TTC549 (cell line): Measurements from ENCODE around the gene MAN1A1.

Source experiments
- FAIRE-seq: peaks from 2 replicates; lab custom pipeline; 2012; peaks lifted over from hg19 to GRCh38; lab: Jason Lieb, UNC

The MAN1A1 gene

DNA sequence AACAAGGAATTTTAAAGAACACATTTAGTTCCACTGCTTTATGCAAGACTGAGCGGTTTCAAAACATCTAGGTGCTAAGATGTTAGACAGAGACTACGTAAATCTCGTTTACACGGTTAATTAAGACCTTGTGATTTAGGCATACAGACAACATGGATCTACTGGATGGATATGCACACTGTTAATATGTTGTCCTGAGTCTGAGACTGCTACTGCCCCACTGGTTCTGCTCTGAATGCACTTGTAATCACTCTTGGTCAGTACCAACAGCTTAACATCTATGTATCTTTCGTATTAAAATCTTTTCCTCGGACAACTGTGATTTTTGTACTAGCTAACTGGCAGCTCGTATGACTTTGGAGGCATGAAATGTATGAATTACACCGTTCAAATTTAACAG, 3.1 kb downstream of the MAN1A1 start:
- no peak for FAIRE-seq

DNA sequence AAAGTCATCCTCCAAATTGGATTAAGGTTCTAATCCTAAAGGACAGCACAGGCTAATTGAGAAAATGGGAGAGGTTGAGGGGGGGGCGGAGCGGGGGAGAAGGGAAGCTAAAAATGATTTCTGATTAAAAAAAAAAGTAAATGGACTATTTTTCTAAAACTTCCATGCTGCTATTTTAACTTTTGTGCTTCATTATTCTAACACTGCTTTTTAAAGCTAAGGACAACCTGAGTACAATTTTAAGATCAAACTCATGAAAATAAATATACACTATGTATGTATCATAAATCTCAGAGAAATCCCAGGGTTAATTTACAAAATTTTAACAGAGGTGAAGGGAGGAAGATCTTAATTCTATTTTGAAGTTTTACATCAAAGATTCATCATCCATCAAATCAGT, 4.4 kb downstream of the MAN1A1 start:
- no peak for FAIRE-seq

DNA sequence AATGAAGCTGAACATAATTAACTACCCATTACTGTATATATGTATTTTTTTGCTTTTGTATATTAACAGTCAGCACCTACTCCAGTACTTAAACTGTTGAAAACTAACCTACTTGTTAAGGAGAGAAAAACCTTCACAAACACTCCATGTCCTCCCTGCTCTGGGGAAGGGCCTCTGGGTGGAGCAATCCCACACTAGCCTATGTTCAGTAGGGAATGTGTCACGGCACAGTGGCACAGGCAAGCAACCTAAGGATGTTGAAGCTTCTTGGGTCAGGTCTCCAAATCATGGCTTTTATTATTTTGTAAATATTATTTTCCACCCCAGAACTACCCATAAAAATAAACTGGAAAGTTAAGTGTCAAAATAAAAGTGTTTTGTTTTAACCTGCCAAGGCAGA, 5.3 kb downstream of the MAN1A1 start:
- FAIRE-seq: no peak

GRCh38 chr6:119343573-119344146, 5.9 kb downstream of the MAN1A1 start:
- FAIRE-seq: no peak

DNA sequence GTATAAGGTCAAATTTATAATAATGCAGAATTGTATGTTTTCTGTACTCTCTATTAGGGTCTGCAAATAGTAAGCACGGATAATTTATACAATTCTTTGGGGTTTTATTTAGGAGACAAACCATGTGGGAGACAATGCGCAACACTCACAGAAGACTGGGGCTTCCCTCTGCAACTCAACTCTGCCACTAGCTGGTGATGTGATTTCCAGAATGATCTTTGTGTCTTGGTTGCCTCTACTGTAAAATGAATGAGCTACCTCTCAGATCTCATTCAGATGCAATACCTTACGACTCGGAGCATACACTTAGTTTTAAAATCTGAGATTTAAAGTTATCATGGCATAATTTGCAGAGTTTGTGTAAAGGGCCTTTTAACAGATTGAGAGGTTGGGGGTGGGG, 6.4 kb downstream of the MAN1A1 start:
- no peak for FAIRE-seq

GRCh38 chr6:119342430-119342829, 7.1 kb downstream of the MAN1A1 start:
- no peak for FAIRE-seq

DNA sequence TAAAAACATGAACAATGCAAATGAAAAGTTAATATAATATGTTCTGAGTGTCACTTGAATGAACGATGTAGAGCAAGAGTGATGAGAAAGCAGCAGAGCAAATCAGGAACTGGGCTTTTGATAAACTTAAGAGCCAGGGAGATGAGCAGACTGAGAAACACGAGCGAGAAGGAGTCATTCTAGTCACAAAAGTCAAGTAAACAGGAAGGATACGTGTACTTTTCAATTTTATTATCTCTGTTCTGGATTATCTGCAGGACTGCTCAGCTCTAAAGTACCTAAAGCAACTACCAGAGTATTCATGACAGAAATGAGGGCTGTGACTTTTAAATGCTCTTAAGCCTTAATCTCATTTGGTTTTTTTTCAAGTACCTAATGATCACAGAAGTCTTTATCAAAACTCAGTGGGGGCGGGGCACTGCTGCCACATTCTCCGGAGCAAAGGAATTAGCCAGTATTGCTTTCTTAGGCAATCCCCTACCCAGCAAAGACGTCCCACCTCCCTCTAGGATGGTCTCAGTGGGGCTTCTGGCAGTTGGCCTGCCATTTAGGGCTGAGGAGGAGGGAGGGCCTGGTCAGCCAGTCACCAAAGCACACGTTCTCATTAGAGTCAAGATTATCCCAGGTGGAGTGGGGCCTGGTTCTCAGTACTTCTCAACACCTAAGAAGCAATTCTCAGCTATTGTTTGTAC, 8.6 kb downstream of the MAN1A1 start:
- FAIRE-seq: no peak

- FAIRE-seq: no peak
Measured at GRCh38 chr6:119339941-119340456, 9.6 kb downstream of the MAN1A1 start.

- FAIRE-seq: no peak
Measured at GRCh38 chr6:119337762-119338161, 11.8 kb downstream of the MAN1A1 start.

GRCh38 chr6:119337252-119337651, 12.3 kb downstream of the MAN1A1 start:
- FAIRE-seq: no peak

- no peak for FAIRE-seq
Measured at GRCh38 chr6:119334535-119335264, 14.9 kb downstream of the MAN1A1 start.

DNA sequence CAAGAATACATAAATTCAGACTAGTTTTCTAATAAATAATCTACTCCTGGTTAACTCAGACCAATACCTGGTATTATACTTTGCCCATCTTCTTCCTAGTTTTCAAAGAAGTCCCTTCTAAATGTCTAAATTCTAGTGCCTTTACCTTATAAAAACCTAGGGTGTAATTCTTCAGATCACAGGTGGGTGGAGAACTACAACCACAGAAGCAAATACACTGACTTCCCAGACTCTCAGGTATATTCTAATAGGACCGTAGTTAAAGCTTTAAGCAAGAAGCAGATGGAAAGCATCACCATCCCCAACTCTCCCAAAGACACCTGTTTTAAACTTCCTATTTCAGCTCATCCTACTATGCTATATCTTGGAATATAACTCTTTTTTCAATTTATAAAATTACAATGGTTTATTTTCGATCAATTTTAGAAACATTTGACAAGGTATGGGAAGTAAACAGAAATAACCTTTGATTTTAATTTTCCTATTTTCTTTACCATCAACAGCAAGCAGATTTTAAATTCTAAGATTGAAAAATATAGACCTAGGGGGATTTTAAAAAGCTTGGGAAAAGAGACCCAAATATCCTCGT, 15.8 kb downstream of the MAN1A1 start:
- FAIRE-seq: no peak

- FAIRE-seq: no peak
Measured at GRCh38 chr6:119333063-119333609, 16.4 kb downstream of the MAN1A1 start.

DNA sequence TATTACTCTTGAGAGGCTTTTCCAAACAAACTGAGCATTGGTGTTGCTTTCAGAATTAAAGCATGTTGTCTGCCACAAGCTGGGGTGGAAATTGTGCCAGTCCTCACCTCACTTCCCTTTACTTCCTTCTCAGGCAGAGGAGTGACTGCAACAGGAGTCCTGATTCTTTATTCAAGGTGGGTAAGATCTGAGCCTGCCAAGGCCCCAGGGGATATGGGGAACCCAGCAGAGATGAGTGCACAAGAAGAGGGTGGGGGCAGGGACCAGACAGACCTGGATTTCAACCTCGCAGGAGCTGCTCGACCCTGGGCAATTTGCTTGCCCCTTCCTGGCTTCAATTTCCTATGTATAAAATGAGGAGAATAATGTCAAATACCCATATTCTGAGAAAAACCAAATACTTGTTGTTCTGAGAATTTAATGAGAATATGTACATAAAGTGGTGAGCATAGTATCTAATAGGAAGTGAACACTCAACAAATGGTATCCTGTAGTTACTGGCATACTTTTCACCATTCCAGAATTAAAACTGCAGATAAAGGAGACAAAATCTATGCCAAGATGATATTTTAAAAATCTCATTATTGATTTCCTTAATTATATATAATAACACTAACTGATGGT, 17.8 kb downstream of the MAN1A1 start:
- FAIRE-seq: no peak

DNA sequence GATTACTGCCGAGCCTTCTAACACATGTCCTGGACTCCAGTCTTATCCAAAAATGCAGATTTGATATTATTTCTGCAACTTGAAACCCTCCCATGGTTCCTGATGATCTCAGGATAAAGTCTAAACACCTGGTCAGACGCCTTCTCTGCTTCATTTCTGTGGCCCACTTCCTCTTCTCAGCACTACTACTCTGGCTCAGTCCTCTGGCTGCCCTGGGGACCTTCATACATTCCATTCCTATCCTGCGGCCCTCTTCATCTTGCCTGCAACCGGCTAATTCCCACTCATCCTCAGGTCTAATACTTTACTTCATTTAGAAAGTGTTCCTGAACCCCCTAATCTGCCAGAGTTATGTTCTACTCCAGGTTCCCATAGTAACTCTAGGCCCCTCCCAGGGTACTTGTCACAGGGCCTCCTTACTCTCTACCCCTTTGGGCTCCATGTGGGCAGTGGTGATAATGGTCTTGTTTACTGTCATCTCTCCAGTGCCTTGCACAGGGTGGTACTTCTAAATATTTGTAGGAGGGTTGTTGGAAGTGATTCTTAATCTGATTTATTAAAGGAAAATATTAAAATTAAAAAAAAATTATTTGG, 18.9 kb downstream of the MAN1A1 start:
- no peak for FAIRE-seq

- FAIRE-seq: no peak
Measured at GRCh38 chr6:119329794-119330180, 19.8 kb downstream of the MAN1A1 start.

DNA sequence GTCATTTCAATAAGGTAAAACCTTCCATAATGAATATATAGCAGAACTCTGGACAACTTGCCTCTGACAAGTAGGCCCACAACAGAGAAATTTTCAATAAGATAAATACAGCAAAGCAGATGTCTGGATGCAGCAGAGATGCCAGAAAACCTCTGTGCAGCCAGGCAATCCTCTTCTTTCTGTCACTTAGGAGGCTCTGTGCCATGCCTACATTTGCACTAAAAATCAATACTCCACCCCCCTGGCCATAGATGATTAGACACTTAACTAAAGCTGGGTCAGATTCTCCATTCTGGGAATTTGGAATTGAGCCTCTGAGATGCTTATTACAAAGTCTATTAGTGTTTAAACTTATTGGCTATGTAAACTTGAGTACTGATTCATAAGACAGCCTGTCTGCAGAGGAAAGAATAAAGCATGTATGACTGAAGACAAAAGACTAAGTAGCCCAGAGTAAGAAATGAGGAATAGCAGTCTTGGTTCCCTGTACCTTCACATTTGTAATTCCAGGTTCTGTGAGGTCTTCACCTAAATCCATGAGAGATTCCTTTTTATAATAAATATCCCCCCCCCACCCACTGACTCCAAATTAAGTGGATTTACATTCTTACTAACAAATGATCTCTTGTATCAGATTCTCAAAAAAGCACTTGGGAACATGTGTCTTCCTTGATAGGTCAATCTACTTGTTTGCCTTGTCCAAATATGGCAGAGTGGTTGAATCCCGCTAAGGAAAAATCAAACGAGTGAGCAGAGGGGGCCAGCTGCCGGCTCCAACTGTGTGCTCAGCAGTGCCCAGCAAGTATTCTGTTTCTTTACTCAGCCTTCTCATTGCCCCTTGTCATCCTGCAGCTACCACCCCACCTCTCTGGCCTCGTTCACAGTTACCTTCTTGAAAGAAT, 20.4 kb downstream of the MAN1A1 start:
- no peak for FAIRE-seq

- FAIRE-seq: no peak
Measured at GRCh38 chr6:119328254-119328653, 21.3 kb downstream of the MAN1A1 start.

DNA sequence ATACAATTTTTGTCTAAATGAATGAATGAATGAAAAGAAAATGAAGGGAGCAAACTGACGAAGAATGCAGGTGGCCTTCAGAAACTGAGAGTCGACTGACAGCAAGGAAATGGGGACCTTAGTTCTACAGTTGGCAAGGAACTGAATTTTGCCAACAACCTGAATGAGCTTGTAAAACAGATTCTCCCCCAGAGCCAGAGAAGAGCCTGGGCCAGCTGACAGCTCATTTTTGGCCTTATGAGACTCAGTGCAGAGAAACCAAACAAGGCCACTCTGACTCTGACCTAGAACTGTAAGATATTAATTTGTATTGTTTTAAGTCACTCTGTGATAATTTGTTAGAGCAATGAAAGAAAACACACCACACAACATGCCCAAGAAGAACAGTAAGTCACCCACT, 21.8 kb downstream of the MAN1A1 start:
- no peak for FAIRE-seq

DNA sequence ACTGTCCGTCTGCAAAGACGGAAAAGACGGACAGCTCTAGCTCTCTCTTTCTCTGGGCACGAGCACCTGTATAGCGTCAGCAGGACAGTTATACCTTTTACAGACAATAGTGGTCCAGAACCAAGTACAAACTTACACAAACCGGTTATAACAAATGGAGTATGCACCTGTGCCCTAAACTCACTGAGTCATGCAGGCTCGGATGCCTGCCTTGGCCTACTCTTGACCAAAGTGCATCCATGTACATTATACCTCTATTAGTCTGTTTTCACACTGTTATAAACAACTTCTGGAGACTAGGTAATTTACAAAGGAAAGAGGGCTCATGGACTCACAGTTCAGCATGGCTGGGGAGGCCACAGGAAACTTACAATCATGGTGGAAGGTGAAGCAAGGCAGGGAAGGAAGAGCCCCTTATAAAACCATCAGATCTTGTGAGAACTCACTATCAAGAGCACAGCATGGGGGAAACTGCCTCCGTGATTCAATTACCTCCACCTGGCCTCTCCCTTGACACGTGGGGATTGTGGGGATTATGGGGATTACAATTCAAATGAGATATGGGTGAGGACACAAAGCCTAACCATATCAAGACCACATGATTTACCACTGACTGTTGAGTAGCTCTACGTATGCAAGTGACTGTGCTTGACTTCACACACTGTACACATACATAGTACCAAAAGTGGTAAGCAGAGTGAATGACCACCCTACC, 23.1 kb downstream of the MAN1A1 start:
- no peak for FAIRE-seq
